ENCODE measurements around the gene RBP4.

GRCh38 chr10:93604146-93604545 lies 3.1 kb upstream of the RBP4 start:
- no peak for TF ChIP-seq CTCF (IDR thresholded peaks at IDR 0.05)
- no peak for TF ChIP-seq EP300 (IDR thresholded peaks at IDR 0.05)
- no peak for TF ChIP-seq USF2 (IDR thresholded peaks at IDR 0.05)
- no peak for TF ChIP-seq RCOR1 (IDR thresholded peaks at IDR 0.05; ENCODE audit: low read depth, low read length)

Measured in A549 (cell line).